HFFc6 (cell line): Measurements from ENCODE around the gene NSDHL. TPM values are rescaled to one million over a fixed set of nuclear protein-coding genes. Genes with fewer than 3 reads are reported as not detected.

Source experiments
- DNase-seq: peaks from one replicate; pipeline ENCODE4 v3.0.0-alpha.2; 2018
- H3K27ac Mint-ChIP-seq: 2 replicates; pipeline ENCODE4 v1.8.0; 2020; ENCODE audit warnings: mild to moderate bottlenecking, mixed read lengths
- H3K27me3 Mint-ChIP-seq: 2 replicates; pipeline ENCODE4 v1.8.0; 2021; ENCODE audit warnings: mild to moderate bottlenecking, moderate library complexity, mixed read lengths; ENCODE audit not compliant: insufficient read depth
- H3K36me3 Mint-ChIP-seq: 2 replicates; pipeline ENCODE4 v1.8.0; 2021; ENCODE audit warnings: low read depth, mixed read lengths
- H3K4me1 Mint-ChIP-seq: 2 replicates; pipeline ENCODE4 v1.8.0; 2020; ENCODE audit warnings: low read depth, mixed read lengths
- H3K4me3 Mint-ChIP-seq: 2 replicates; pipeline ENCODE4 v1.8.0; 2020; ENCODE audit warnings: mild to moderate bottlenecking, moderate library complexity, mixed read lengths
- H3K9me3 Mint-ChIP-seq: 2 replicates; pipeline ENCODE4 v1.8.0; 2020; ENCODE audit warnings: mild to moderate bottlenecking, mixed read lengths
- total RNA-seq, 6 experiments: library from RNA; stranded (reverse); fragmentation: NEBNext Ultra II Directional; extraction: Animal tissue kit (Norgen Biotek cat#: 25700); gene quantifications; 2 replicates in 1 of 6; 3 replicates in 5 of 6; pipeline ENCODE4 v1.2.3, GENCODE V29; 2021
- TF ChIP-seq, protein P1 (sequence below): fragments of 200-600 bp; sonication (generic); IDR thresholded peaks from 2 replicates; pipeline ENCODE4 v1.5.0; 2021; ENCODE audit warnings: antibody characterized with exemption, mild to moderate bottlenecking

Gene NSDHL
- total RNA-seq, 6 experiments from 2014 or later, result 18.4 to 20.0 (median 19.1) TPM

DNA sequence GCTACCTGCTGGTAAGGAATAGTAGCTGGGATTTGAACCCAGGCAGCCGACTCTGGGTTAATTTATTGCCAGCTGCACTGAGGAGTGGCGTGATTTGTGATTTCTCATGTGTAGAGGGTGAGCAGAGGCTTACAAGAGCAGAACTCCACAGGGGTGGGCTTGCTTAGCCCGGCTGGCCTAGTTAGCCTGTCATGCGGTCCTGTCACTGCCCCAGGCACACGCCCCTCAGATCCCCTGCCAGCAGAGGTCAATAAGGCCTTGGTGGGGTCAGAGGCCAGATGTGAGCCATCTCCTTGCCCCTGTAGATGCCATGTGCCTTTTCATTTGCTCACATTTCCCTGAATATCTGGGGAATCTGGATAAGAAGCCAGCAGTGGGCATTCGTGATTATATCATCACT lies 13.4 kb downstream of the NSDHL start:
- TF ChIP-seq, protein P1, sequence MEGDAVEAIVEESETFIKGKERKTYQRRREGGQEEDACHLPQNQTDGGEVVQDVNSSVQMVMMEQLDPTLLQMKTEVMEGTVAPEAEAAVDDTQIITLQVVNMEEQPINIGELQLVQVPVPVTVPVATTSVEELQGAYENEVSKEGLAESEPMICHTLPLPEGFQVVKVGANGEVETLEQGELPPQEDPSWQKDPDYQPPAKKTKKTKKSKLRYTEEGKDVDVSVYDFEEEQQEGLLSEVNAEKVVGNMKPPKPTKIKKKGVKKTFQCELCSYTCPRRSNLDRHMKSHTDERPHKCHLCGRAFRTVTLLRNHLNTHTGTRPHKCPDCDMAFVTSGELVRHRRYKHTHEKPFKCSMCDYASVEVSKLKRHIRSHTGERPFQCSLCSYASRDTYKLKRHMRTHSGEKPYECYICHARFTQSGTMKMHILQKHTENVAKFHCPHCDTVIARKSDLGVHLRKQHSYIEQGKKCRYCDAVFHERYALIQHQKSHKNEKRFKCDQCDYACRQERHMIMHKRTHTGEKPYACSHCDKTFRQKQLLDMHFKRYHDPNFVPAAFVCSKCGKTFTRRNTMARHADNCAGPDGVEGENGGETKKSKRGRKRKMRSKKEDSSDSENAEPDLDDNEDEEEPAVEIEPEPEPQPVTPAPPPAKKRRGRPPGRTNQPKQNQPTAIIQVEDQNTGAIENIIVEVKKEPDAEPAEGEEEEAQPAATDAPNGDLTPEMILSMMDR, result no peak
- no peaks in the 10 kb centered on the region for H3K27me3 Mint-ChIP-seq
- H3K4me1 Mint-ChIP-seq, result no peaks in the 10 kb centered on the region
- H3K27ac Mint-ChIP-seq, result no peak overlapping the region
- no peaks in the 10 kb centered on the region for H3K36me3 Mint-ChIP-seq
- H3K9me3 Mint-ChIP-seq, result no peaks in the 10 kb centered on the region
- H3K4me3 Mint-ChIP-seq, result no peak overlapping the region
- DNase-seq, result no peak

- H3K4me1 Mint-ChIP-seq, result no peaks in the 10 kb centered on the region
Measured at GRCh38 chrX:152845618-152846240, 14.9 kb downstream of the NSDHL start.

DNA sequence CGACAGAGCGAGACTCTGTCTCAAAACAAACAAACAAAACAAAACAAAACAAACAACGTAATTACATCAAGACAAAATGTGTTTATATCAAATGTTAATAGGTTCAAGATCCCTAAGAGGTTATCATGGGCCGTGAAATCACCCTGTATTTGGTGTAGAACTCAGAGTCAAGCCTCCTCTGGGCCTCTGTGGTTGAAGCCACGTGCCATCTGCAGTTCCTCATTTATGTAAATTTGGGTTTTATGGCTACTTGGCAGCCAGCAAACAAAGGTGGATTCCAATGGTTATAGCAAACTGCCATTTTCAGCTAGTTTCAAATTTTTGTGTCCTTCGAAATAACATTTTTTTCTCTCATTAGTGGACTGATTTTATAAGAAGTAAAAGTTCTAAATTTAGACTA lies 16.4 kb downstream of the NSDHL start:
- Mint-ChIP-seq H3K36me3 (peaks cover 12% of the 10 kb centered on the region; the same call in 1 of the 2 replicates), H3K27ac (no peak overlapping the region), H3K27me3 (peaks cover 3% of the 10 kb centered on the region; the same call in 1 of the 2 replicates), H3K4me3 (no peak overlapping the region), H3K4me1 (no peaks in the 10 kb centered on the region), H3K9me3 (no peaks in the 10 kb centered on the region)
- DNase-seq, result no peak
- TF ChIP-seq, protein P1, result no peak

More at GRCh38 chrX:152845618-152846240, 14.9 kb downstream of the NSDHL start:
- no peaks in the 10 kb centered on the region for H3K27me3 Mint-ChIP-seq
- no peak overlapping the region for H3K4me3 Mint-ChIP-seq
- H3K36me3 Mint-ChIP-seq, result peaks cover under 1% of the 10 kb centered on the region; the same call in 1 of the 2 replicates
- no peaks in the 10 kb centered on the region for H3K9me3 Mint-ChIP-seq
- no peak overlapping the region for H3K27ac Mint-ChIP-seq
- DNase-seq, result no peak
- TF ChIP-seq, protein P1, result no peak

- Mint-ChIP-seq H3K36me3 (peaks cover 12% of the 10 kb centered on the region; the same call in 1 of the 2 replicates), H3K27ac (no peak overlapping the region), H3K27me3 (peaks cover 3% of the 10 kb centered on the region; the same call in 1 of the 2 replicates), H3K4me1 (no peaks in the 10 kb centered on the region), H3K4me3 (no peak overlapping the region), H3K9me3 (no peaks in the 10 kb centered on the region)
- DNase-seq, result no peak
- TF ChIP-seq, protein P1, result no peak
Measured at GRCh38 chrX:152850465-152850864, 19.6 kb downstream of the NSDHL start.

GRCh38 chrX:152853986-152854385 lies 23.1 kb downstream of the NSDHL start:
- TF ChIP-seq, protein P1, result no peak
- no peaks in the 10 kb centered on the region for H3K4me1 Mint-ChIP-seq
- H3K27me3 Mint-ChIP-seq, result peaks cover 3% of the 10 kb centered on the region; the same call in 1 of the 2 replicates
- H3K36me3 Mint-ChIP-seq, result peaks cover 12% of the 10 kb centered on the region; the same call in 1 of the 2 replicates
- H3K27ac Mint-ChIP-seq, result no peak overlapping the region
- H3K4me3 Mint-ChIP-seq, result no peak overlapping the region
- DNase-seq, result no peak
- H3K9me3 Mint-ChIP-seq, result no peaks in the 10 kb centered on the region
